GM18526 (cell line): Measurements from ENCODE around the gene HLA-DQA1.

Experiments
- POLR2A ChIP-seq: IDR thresholded peaks from 3 replicates; pipeline ENCODE4 v1.6.1; 2011; ENCODE audit not compliant: insufficient read length; ENCODE audit errors: extremely low read depth

HLA-DQA1 gene

DNA sequence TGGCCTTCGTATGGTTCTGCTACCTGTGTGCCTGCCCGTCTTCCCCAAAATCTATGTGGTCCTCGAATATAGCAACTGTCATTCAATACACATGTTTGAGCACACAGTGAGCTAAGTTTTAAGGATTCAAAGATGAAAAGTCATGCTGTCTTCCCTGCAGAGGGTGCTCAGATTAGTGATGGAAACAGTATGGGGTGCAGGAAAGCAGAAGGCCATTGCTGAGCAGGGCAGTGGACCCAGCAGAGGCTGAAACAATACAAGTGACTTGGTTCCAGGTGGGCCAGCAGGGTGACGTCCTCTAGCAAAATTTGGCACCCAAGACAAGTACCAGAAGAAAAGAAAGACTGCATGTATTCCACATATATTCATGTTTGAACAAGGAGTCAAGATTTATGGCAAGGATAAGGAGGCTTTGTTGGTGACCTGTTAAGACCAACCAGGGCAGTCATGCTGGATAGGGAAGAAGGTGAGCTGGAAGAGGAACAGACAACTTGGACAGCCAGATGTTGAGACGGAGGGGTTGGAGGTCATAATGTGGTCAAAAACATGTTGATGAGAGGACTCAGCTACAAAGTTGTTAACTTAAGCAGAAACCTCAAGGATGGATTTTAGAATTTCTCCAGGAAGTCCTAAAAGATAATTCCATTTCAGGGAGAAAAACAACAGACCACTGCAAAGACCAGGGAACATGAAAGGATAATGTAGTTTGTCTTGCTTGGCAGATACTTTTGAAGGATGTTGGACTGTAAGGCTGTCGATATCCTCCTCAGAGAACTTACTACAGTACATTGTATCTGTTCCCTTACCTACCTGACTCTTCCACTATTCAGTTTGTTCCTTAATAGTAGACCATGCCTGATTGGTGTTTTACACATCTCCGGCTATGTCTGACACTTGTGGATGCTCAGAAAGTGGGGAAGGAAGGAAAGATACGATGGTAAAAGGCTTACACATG is 2.5 kb downstream of the HLA-DQA1 start:
- TF ChIP-seq POLR2A = no peak

DNA sequence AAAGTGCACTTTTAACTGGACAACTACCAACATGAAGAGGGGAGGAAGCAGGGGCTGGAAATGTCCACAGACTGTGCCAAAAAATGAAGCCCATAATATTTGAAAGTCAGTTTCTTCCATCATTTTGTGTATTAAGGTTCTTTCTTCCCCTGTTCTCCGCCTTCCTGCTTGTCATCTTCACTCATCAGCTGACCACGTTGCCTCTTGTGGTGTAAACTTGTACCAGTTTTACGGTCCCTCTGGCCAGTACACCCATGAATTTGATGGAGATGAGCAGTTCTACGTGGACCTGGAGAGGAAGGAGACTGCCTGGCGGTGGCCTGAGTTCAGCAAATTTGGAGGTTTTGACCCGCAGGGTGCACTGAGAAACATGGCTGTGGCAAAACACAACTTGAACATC is 3.9 kb downstream of the HLA-DQA1 start:
- no peak for TF ChIP-seq POLR2A

GRCh38 chr6:32642720-32643106 is 5.5 kb downstream of the HLA-DQA1 start:
- TF ChIP-seq POLR2A = no peak

DNA sequence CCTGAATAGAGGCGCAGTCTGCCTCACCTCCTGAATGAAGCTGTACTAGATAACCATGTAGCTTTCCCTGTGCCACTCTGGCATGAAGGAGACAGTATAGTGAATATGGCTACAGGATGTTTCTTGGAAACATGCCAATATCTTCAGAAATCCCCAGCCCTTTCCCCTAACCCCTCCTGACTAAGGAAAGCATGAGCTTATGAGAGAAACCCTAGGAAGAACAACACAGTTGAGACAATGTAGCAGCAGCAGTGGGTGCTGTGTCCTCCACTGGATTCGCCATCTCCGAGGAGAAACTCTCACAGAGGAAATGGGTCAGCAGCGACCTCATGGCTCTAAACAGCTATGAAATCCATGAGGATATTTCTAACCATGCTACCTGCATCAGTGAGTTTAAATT is 6.7 kb downstream of the HLA-DQA1 start:
- TF ChIP-seq POLR2A = no peak

DNA sequence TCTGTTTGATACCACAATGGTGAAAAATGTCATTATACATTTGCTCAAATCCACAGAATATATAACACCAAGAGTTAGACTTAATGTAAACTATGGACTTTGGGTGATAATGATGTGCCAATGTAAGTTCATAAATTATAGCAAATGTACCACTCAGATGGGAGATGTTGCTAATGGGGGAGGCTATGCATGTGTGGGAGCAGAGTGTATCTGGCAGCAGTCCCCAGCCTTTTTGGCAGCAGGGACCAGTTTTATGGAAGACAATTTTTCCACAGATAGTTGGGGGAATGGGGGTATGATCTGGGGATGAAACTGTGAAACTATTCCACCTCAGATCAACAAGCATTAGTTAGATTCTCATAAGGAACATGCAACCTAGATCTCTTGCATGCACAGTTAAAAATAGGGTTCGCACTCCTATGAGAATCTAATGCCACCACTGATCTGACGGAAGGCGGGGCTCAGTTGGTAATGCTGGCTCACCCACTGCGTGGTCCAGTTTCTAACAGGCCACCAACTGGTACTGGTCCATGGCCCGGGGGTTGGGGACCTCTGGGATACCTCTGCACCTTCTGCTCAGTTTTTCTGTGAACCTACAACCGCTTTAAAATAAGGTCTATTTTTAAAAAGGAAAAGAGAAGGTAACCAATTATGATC is 8.0 kb downstream of the HLA-DQA1 start:
- TF ChIP-seq POLR2A = no peak

GRCh38 chr6:32655203-32655710 is 18.1 kb downstream of the HLA-DQA1 start:
- no peak for TF ChIP-seq POLR2A

DNA sequence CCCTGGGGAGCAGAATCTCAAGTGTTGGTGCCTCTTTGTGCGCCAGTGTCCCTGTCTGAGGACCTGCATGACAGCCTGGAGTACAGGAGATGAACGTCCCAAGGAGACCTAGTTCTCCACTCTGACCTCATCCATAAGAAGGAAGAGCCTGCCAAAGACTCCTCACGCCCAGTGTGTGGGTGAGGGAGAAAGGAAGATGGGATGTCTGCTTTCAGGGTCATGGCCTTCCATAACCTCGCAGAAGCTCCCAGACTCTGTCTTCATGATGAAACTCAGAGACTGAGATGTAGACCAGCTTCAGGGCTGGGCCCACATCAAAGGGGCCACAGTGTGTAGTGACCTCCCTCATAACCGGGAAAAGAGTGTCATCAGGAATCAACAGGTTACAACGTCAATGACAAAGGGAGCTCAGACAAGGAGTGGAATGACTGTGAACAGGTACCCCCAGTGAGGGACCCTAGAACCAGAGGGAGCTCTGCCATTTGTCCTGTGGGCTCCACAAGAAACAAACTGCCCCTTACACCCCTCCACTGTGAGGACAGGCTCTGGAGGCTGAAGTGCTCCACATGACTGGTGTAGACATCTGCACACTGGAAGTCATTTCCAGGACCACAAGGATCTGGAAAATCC is 21.2 kb downstream of the HLA-DQA1 start:
- TF ChIP-seq POLR2A = no peak

- TF ChIP-seq POLR2A = no peak
These were observed 22.8 kb downstream of the HLA-DQA1 start for GRCh38 chr6:32659856-32660595.

DNA sequence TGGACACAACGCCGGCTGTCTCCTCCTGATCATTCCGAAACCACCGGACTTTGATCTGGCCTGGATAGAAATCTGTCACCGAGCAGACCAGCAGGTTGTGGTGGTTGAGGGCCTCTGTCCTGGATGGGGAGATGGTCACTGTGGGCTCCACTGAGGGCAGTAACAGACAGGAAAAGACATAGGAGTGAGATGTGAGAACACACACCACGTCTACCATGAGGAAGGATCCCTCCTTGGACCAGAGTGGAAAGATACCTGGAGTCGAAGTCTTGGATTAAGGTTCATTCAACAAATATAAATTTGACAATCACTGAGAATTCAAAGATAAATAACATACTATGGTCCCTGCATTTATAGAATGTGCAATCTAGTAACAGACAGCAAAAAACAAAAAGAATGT is 24.9 kb downstream of the HLA-DQA1 start:
- TF ChIP-seq POLR2A = no peak

- TF ChIP-seq POLR2A = no peak
These were observed 25.6 kb downstream of the HLA-DQA1 start for GRCh38 chr6:32662836-32663235.

GRCh38 chr6:32664354-32664753 is 27.1 kb downstream of the HLA-DQA1 start:
- TF ChIP-seq POLR2A = no peak

GRCh38 chr6:32664827-32665362 is 27.7 kb downstream of the HLA-DQA1 start:
- TF ChIP-seq POLR2A = no peak

- no peak for TF ChIP-seq POLR2A
These were observed 28.5 kb downstream of the HLA-DQA1 start for GRCh38 chr6:32665661-32666060.

GRCh38 chr6:32666420-32667300 is 29.5 kb downstream of the HLA-DQA1 start, which contains the start of gene HLA-DQB1:
Gene HLA-DQB1, minus strand, starts transcription at chr6:32666657. Its CDS starts 50 bp downstream, at chr6:32666607.
- TF ChIP-seq POLR2A = no peak
